NCI-H2171 treated with DMSO at 0.1 percent for 48 hours (cell line): ENCODE measurements around the gene HMCN1.
"Not testable (repeated sequence)": the region's sequence is repeated elsewhere in the genome, so short reads cannot be mapped to it uniquely, and the experiment has no call there.

ENCODE experiments used
- DNase-seq: peaks from one replicate; lab custom pipeline; 2025; lab: John Stamatoyannopoulos, UW

Gene HMCN1

DNA sequence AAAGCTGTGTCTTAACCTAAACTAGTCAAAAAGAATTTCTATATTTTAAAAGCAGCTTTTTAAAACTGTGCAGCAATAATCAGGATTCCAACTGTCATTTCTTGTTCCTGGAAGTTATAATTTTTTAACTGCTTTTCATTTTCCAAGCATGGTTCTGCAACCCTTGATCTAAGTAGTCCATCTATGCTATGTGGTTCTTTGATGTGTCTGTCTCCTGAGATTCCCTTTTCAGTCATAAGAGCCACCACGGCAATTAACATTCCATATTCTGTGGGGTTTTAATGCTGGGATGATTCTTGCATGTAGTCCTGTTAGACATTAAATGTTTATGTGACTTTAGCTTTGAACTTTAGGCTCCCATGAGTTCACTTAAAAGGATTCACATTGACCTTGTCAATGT is 420.5 kb downstream of the HMCN1 start:
- DNase-seq, result no peak

DNA sequence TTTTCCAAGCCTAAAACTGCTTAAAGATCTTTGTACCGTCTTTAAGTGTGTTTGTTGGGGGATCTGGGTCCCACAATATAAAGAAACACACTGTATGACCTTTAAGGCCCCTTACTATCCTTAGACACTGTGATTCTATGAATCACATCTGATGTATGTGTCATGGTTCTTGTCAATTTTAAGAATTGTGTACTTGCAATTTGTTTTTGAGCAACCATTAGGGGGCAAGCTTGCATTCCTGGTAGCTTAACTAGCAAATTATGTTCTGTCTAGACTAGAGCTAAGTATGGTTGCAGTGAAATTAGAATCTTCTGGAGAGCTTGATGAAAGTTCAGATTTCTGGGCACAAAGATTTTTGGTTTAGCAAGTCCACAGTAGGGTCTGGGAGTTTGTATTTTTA is 421.4 kb downstream of the HMCN1 start:
- DNase-seq, result peak; percentile 24

GRCh38 chr1:186162895-186163294 is 428.7 kb downstream of the HMCN1 start:
- not testable (repeated sequence) for DNase-seq

- no peak for DNase-seq
Observed at GRCh38 chr1:186164773-186165172, 430.6 kb downstream of the HMCN1 start.

GRCh38 chr1:186165303-186165702 is 431.1 kb downstream of the HMCN1 start:
- DNase-seq, result no peak

DNA sequence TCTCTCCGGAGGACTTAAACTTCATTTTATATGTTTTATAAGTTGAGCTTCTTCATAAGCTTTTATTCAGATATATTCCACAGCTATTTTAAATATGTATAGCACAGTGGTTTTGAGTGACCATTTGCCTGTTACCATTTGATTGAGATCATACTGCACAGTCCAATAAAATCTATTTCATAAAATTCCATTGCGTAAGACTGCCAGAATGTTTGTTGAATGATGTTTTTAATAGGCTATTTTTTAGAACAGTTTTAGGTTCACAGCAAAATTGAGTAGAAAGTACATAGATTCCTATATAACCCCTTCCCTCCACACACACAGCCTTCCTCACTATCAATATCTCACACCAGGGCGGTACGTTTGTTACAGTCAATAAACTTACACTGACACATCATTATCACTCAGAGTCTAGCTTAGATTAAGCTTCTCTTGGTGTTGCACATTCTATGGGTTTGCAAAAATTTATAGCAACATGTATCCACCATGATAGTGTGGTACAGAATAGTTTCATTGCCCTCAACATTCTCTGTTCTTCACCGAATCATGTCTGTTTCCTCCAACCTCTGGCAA is 433.0 kb downstream of the HMCN1 start:
- DNase-seq, result no peak

DNA sequence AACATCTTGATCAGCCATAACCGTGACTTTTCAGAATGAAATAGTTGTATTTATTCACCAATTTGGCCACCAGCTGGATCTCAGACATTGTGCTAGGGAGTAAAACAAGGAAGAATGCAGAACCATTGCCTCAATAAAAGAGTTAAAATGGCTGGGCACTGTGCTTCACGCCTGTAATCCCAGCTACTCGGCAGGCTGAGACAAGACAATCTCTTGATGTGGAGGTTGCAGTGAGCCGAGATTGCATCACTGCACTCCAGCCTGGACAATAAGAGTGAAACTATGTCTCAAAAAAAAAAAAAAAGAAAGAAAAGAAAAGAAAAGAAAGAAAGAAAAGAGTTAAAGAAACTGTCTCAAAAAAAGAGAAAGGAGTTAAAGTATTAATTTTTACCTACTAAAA is 441.4 kb downstream of the HMCN1 start:
- no peak for DNase-seq

- DNase-seq, result peak; percentile 73
Observed at GRCh38 chr1:186178426-186179043, 444.3 kb downstream of the HMCN1 start.

DNA sequence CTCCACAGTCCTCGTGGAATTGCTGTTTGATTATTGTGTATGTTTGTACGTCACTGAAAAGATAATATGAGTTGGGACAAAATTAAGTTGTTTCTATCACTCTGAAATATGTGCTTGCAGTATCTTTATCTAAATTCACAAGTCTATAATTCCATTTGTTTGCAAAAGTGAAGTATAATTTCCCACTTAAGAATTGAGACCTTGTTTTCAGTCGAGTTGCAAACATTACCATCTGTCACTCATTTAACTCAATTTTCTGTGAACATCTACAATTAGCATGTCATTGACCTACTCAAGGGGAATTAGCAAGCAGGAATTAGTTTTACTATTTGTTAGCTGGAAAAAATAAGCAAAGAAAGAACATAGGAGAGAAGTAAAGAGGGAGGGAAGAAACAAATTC is 445.0 kb downstream of the HMCN1 start:
- DNase-seq, result peak; percentile 66

- no peak for DNase-seq
Observed at GRCh38 chr1:186183219-186183618, 449.0 kb downstream of the HMCN1 start.

GRCh38 chr1:186183970-186184628 is 449.9 kb downstream of the HMCN1 start:
- DNase-seq, result no peak

GRCh38 chr1:186186251-186186650 is 452.1 kb downstream of the HMCN1 start:
- DNase-seq, result not testable (repeated sequence)

DNA sequence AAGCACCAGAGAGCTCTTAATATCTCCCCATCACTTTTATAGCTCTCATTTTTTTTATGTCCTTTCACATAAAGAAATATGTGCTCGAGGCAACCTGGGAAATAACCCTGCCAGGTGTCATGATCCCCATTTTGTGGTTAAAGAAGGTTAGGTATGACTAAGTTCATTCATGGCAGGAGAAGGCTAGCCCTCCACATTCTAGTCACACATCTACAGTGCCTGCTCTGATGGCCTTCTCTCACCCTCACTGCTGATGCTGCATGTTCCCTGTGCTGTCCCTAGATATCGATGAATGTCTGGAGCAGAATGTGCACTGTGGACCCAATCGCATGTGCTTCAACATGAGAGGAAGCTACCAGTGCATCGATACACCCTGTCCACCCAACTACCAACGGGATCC is 453.4 kb downstream of the HMCN1 start:
- DNase-seq, result no peak

DNA sequence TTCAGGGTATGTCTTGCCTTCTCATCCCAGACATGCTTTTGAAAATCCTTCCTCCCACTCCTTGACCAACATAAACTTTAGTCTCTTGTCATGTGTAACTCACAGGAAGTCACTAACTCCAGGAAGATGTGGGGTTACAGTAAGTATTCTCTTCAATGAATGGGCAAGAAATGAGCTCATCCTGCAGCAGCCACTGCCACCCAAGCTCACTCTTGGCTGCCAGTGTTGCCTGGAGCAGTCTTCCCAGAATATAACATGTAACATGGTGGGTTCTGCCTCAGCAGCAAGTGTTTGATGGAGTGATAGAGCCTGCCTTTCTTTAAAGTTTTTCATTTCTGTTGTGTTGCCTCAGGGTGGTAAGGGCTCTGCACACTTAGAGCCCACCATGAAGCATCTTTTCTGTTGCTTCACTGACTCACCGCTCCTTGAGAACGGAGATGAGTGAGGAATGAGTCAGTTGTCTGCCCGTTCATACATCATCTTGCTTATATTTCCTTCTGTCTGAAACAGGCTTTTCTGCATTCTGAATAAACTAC is 453.9 kb downstream of the HMCN1 start:
- DNase-seq, result no peak

- DNase-seq, result no peak
Observed at GRCh38 chr1:186188736-186189135, 454.5 kb downstream of the HMCN1 start.

DNA sequence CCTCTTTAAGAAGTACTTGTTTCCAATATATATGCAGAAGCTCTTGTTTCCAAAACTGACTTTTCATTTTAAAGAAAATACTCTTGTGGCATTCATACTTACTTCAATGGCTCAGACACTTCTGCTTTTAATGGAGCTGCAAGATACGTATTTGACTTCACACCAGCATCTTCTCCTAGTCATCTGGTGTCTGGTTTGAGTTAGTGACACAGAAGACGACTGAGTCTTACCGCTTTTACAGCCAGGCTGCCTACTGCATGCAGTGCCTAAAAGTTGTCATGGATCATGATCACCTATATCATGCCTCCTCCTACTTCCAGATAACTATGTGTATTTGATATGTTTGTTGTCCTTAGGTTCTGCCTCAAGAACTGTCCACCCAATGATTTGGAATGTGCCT is 455.0 kb downstream of the HMCN1 start:
- DNase-seq, result no peak

- DNase-seq, result no peak
Observed at GRCh38 chr1:186191511-186191910, 457.3 kb downstream of the HMCN1 start.

DNA sequence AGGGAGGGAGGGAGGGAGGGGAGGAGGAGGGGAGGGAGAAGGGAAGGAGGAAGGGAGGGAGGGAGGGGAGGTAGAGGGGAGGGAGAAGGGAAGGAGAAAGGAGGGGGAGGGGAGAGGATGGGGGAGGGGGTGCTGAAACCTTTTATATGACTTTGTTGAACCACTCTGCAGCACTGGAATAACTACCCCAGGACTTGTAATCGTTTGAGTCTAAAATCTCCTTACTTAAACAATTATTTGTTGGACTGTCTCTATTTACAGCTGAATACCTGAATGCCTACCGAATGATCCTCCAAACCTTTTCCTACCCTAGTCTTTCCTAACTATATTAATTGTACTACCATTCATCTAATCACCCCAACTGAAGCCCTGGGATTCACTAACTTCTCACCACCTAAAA is 459.0 kb downstream of the HMCN1 start:
- DNase-seq, result no peak

DNA sequence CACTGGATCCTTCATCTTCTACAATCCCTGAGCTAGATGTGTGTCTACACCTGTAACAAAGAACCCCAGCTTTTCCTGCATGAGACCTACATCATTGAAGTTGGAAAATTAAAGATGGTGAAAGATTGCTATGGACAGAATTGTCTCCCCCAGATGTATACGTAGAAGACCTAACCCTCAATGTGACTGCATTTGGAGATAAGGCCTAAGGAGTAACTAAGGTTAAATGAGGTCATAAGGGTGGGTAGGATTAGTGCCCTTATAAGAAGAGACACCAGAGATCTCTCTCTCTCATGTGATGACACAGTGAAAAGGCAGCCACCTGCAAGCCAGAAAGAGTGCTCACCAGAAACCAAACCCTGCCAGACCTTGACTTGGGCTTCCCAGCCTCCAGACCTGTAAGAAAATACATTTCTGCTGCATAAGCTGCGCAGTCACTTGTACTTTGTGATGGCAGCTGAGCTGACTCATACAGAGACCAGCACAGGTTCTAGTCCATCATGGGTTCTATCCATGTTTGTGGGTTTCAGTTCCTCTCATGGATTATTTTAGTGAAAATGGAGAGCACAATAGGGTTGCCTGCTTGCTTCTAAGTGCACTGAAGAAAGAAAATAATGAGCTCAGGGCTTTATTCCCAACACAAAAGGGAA is 460.0 kb downstream of the HMCN1 start:
- DNase-seq, result no peak

GRCh38 chr1:186195377-186195931 is 461.3 kb downstream of the HMCN1 start:
- no peak for DNase-seq

DNA sequence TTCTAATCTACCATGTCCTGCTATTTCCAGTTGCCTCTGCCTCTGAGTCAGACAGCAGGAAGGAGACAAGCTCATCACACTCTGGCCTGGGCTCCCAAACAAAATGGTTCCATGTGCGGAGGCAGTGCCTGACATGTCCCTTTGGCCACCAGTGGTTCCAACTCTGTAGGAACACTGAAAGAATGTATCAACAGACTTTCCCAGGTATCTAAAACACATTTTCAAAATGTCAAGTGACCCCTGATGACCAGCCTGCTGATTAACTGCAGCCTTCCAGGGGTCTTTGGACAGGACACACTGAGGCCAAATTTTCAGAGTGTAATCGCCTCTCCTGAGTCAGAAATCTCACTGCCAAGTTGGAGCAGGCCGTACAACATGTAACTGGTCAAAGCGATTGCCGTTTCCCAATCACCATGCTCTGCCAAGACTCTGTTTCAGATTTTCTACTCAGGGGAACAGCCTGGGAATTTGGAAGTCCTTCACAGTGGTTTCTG is 468.1 kb downstream of the HMCN1 start:
- DNase-seq, result no peak

- DNase-seq, result no peak
Observed at GRCh38 chr1:186202776-186203175, 468.6 kb downstream of the HMCN1 start.
